Colon (tissue), 2 donors: Measurements from ENCODE around the gene RANBP10.

Experiments
- FAIRE-seq: peaks from 2 replicates; lab custom pipeline; 2012; peaks lifted over from hg19 to GRCh38; lab: Jason Lieb, UNC
- donor health status: control.
- donor health status: control.

Gene RANBP10

DNA sequence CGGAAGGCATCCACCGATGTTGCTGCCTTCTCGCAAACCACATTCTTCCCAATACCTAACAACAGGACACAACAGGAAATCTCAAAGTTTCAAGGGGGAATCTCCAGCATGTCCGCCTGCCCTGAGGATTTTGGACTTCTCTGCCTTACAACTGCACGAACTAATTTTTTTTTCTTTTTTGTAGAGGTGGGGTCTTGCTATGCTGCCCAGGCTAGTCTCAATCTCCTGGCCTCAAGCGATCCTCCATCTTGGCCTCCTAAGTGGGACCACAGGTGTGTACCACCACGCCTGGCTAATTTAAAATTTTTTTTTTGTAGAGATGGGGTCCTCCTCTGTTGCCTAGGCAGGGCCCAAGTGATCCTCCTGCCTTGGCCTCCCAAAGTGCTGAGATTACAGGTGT lies 130.4 kb downstream of the RANBP10 start:
- no peak for FAIRE-seq

DNA sequence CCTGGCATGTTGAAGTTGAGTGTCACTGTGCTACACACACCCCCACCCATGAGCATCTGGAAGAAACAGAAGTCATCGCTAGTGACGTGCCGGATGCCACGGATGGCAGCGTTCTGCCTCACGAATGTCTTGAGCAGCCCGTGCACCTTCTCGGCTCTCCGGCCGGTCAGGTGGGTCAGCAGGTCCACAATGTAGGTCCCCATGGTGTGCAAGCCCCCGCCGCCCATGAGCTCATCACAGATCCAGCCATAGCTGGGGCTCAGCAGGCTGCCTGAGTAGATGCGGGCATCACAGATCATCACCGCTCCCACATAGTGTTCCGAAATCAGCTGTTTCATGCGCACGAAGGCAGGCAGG lies 130.8 kb downstream of the RANBP10 start:
- FAIRE-seq: no peak

DNA sequence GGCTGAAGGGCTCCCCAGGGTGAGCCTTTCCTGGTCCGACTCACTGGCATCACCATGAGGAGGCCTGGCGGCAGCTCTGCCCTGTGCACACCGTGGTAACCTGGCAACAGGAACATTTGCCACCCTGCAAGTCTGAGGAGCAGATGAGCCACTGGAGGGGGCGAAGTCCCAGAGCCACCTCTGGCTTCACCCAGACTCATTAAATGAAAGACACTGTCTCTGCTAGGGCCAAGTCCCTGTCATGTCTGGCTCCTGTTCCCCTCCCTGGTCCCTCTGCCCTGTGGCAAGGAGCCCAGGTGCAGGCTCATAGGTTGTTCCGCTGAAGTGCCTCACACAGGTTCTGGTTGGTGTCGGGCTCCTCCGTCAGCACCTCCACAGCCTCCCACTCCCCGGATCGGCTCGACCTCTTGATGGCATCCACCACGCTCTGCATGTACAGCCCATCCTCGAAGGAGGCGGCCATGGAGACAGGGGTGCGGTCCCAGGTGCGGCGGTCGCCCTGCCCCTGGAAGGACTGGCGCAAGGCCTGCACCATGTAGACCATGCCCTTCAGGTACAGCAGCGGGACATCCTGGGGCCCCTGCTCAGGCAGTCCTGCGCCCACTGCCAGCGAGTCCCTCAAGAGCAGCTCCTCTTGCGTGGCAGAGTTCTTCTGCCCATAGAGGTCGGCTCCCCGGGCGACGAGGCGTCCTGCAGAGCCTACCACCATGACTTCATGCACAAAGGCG lies 131.3 kb downstream of the RANBP10 start:
- no peak for FAIRE-seq

DNA sequence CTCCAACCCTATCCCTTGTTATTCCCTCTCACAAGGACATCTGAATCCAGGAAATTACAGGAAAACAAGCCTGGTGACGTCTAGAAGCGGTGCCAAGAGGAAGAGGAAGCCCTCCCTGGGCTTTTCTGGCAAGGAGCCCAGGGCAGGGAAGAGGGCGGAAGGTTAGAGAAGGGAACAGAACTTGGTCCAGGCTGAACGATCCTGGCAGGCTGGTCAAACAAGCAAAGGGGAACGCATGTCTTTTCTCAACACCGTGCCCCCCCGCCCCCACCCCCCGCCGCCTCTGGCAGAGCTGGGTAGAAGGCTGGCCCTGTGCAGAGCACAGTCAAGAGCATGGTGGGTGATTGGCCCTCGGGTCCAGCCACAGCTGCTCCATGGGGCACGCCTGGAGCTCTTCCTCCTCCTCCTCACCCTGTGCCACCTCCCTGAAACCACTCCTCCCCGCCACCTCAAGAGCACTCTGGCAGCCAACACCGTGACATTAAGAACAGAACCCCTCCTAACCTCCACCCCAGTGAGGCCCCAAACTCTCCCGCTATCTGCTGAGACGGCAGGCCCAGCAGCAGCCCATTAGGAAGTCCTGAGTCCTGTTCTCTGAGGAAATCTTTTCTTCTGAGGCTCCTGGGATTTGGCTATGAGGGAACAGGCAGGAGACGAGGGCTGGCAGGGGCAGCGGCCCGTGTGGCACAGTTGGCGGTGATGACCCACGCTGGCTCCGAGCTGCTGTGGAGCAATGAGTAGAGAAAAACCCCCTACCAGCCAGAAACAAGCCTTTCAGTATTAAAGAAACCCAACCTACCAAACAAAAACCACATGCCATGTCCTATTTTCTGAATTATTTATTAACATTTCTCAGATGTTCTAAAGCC lies 132.4 kb downstream of the RANBP10 start:
- FAIRE-seq: no peak
